K562 (cell line): ENCODE measurements around the gene DOCK4. TPM values are rescaled to one million over a fixed set of nuclear protein-coding genes. Genes with fewer than 3 reads are reported as not detected.
"Not testable (repeated sequence)": the region's sequence is repeated elsewhere in the genome, so short reads cannot be mapped to it uniquely, and the experiment has no call there.

ENCODE experiments used
- ATAC-seq: fragments of 200-7000 bp; cut with Tn5 transposase; 3 replicates; pipeline ENCODE4 v1.9.1; 2020; ENCODE audit warnings: moderate library complexity
- BruUV-seq: library from RNA; stranded (reverse); fragments of 400-500 nt; replicated peaks from 2 replicates; lab custom pipeline; 2021; lab: Mats Ljungman, UMichigan
- CTCF ChIA-PET: fragments of 300-600 bp; formaldehyde crosslinking; extraction: SDS; loops from one replicate; lab custom pipeline; 2021; ENCODE audit warnings: low intra/inter-chr PET ratio; lab: Yijun Ruan, JAX
- POLR2A ChIA-PET: fragments of 300-600, 350-650 bp; sonication (Branson Sonifier 250); formaldehyde crosslinking; extraction: SDS; loops from one replicate; lab custom pipeline; 2021; ENCODE audit warnings: antibody characterized with exemption, inconsistent platforms; lab: Yijun Ruan, JAX
- DNase-seq, 4 experiments: peaks; one replicate each; pipeline versions ENCODE4 v3.0.0 to v3.0.0-alpha.2; 2011 to 2018; ENCODE audit warnings: low spot score in 3 of 4, mixed read lengths in 3 of 4; ENCODE audit errors: extremely low read depth in 1 of 4
- FAIRE-seq: peaks from 2 replicates; lab custom pipeline; 2011; peaks lifted over from hg19 to GRCh38; lab: Jason Lieb, UNC
- H2AFZ ChIP-seq: 2 replicates; pipeline ENCODE4 v1.6.0; 2011; ENCODE audit warnings: low read depth, low read length, control low read depth, inconsistent platforms
- H3K27ac ChIP-seq: fragments of 200-600 bp; 3 replicates; pipeline ENCODE4 v1.8.0; 2011; ENCODE audit warnings: low read depth, mild to moderate bottlenecking, control low read depth, inconsistent platforms, low read length, moderate library complexity, mixed read lengths; ENCODE audit errors: extremely low read depth
- H3K27me3 ChIP-seq, 2 experiments: fragments of 300-600 bp in 1 of 2; 2 replicates in 1 of 2; 3 replicates in 1 of 2; pipeline versions ENCODE4 v1.6.0 to v1.8.0; 2011; ENCODE audit warnings: inconsistent platforms in 2 of 2, low read length in 2 of 2, mild to moderate bottlenecking in 1 of 2, mixed read lengths in 1 of 2, moderate library complexity in 1 of 2; ENCODE audit not compliant: control insufficient read depth in 2 of 2, insufficient read depth in 2 of 2
- H3K36me3 ChIP-seq: fragments of 300-600 bp; 3 replicates; pipeline ENCODE4 v1.8.0; 2011; ENCODE audit warnings: mild to moderate bottlenecking, low read length, inconsistent platforms; ENCODE audit not compliant: control insufficient read depth, insufficient read depth
- H3K4me1 ChIP-seq, 2 experiments: fragments of 200-600 bp in 1 of 2; replicated peaks in 1 of 2; 2 replicates in 1 of 2; 3 replicates in 1 of 2; pipeline versions ENCODE4 v1.5.1 to v1.8.0; 2011; ENCODE audit warnings: inconsistent platforms in 2 of 2, low read length in 2 of 2, mild to moderate bottlenecking in 1 of 2, mixed read lengths in 1 of 2, moderate library complexity in 1 of 2; ENCODE audit not compliant: control insufficient read depth in 2 of 2, insufficient read depth in 2 of 2
- H3K4me2 ChIP-seq: 2 replicates; pipeline ENCODE4 v1.6.1; 2011; ENCODE audit warnings: low read length, control low read depth, inconsistent platforms, mixed read lengths; ENCODE audit not compliant: insufficient read depth
- H3K4me3 ChIP-seq: fragments of 200-600 bp; sonication (generic), shearing (Covaris generic); 2 replicates; pipeline ENCODE4 v1.5.1; 2016; ENCODE audit warnings: control low read depth, inconsistent platforms
- H3K79me2 ChIP-seq: fragments of 200-600 bp; 3 replicates; pipeline ENCODE4 v1.8.0; 2011; ENCODE audit warnings: low read length, inconsistent platforms; ENCODE audit not compliant: control insufficient read depth, insufficient read depth
- H3K9ac ChIP-seq, 2 experiments: 2 replicates each; pipeline versions ENCODE4 v1.6.0 to v1.6.1; 2011; ENCODE audit warnings: low read depth in 2 of 2, low read length in 2 of 2, control low read depth in 1 of 2, inconsistent platforms in 1 of 2, mild to moderate bottlenecking in 1 of 2, mixed read lengths in 1 of 2; ENCODE audit not compliant: insufficient read depth in 1 of 2
- H3K9me1 ChIP-seq: one replicate; pipeline ENCODE4 v1.6.0; 2011; ENCODE audit warnings: inconsistent platforms, mild to moderate bottlenecking, low read length, moderate library complexity; ENCODE audit not compliant: control insufficient read depth, insufficient read depth
- H3K9me3 ChIP-seq: replicated peaks from 2 replicates; pipeline ENCODE4 v1.5.1; 2011; ENCODE audit warnings: low read depth, low read length, inconsistent platforms; ENCODE audit not compliant: control insufficient read depth, insufficient read depth
- H4K20me1 ChIP-seq: replicated peaks from 2 replicates; pipeline ENCODE4 v1.6.1; 2011; ENCODE audit warnings: low read length, inconsistent platforms, mixed read lengths; ENCODE audit not compliant: control insufficient read depth, insufficient read depth
- CCAR2 ChIP-seq: fragments of 200-400 bp; formaldehyde crosslinking; IDR thresholded peaks from 2 replicates; pipeline ENCODE4 v1.6.1; 2017; ENCODE audit warnings: mild to moderate bottlenecking, low read depth, low read length
- DACH1 ChIP-seq: fragments of 450-650 bp; IDR thresholded peaks from 2 replicates; pipeline ENCODE4 v1.6.1; 2018; ENCODE audit not compliant: partially characterized antibody
- DIDO1 ChIP-seq: fragments of 450-650 bp; IDR thresholded peaks from 2 replicates; pipeline ENCODE4 v1.6.1; 2016; ENCODE audit warnings: low read depth, missing biosample characterization, missing genetic modification characterization
- ERF ChIP-seq: fragments of 450-650 bp; formaldehyde crosslinking; IDR thresholded peaks from 2 replicates; pipeline ENCODE4 v1.4.0; 2020; ENCODE audit warnings: mild to moderate bottlenecking, mixed read lengths
- MTA1 ChIP-seq: fragments of 450-650 bp; IDR thresholded peaks from 2 replicates; pipeline ENCODE4 v1.6.1; 2017; ENCODE audit warnings: borderline replicate concordance
- PCBP1 ChIP-seq: fragments of 200-400 bp; formaldehyde crosslinking; IDR thresholded peaks from 2 replicates; pipeline ENCODE4 v1.6.1; 2018; ENCODE audit warnings: mild to moderate bottlenecking, low read depth, low read length; ENCODE audit not compliant: poor library complexity, severe bottlenecking
- PRMT5 ChIP-seq: sonication (generic); formaldehyde crosslinking; IDR thresholded peaks from 2 replicates; pipeline ENCODE4 v1.5.0; 2020; ENCODE audit warnings: missing genetic modification reagents
- TEAD1 ChIP-seq, 2 experiments: fragments of 450-650 bp in 1 of 2; sonication (generic) in 1 of 2; formaldehyde crosslinking; IDR thresholded peaks; 2 replicates each; pipeline versions ENCODE4 v1.4.0 to v1.8.0; 2020 to 2022; ENCODE audit warnings: mild to moderate bottlenecking in 2 of 2, missing genetic modification reagents in 1 of 2
- ZNF146 ChIP-seq: IDR thresholded peaks from one replicate; pipeline ENCODE4 v1.6.1; 2018; ENCODE audit warnings: missing compliant biosample characterization; ENCODE audit not compliant: unreplicated experiment
- ZNF184 ChIP-seq: sonication (generic); formaldehyde crosslinking; IDR thresholded peaks from 2 replicates; pipeline ENCODE4 v1.5.0; 2020; ENCODE audit warnings: missing genetic modification reagents
- ZNF277 ChIP-seq: fragments of 250-450 bp; sonication (Bioruptor Pico); IDR thresholded peaks from 2 replicates; pipeline ENCODE4 v1.8.0; 2022; ENCODE audit warnings: inconsistent platforms, mild to moderate bottlenecking, moderate library complexity, borderline replicate concordance
- ZNF785 ChIP-seq: fragments of 250-450 bp; sonication (Bioruptor Pico); IDR thresholded peaks from 2 replicates; pipeline ENCODE4 v1.4.0; 2020; ENCODE audit warnings: mild to moderate bottlenecking
- WGBS: fragments of 100-300 bp; shearing (Covaris generic); methylation state at CpG from one replicate; pipeline ENCODE4 v1.1.6; 2016; ENCODE audit warnings: low coverage, mixed read lengths; ENCODE audit not compliant: insufficient coverage; ENCODE audit errors: missing lambda C conversion rate; 5-methylcytosine and 5-hydroxymethylcytosine counted together
- in situ Hi-C: fragments of 300-500 bp; cut with MboI; formaldehyde crosslinking; loops from 4 replicates; pipeline ENCODE4 v1.15.0; 2018; ENCODE audit warnings: inconsistent platforms, mixed read lengths
- intact Hi-C: fragments of 100-400 bp; cut with micrococcal nuclease; formaldehyde crosslinking; loops from 2 replicates; pipeline ENCODE4 v1.14.2; 2022
- polyA plus RNA-seq, 8 experiments: library from polyadenylated mRNA; depleted of rRNA in 4 of 8; stranded (reverse) in 5 of 8; unstranded in 3 of 8; fragments of >200 nt; fragmentation: Nextera tagmentation in 2 of 8; fragmentation: Illumina TruSeq in 1 of 8; extraction: Ambion mirVana in 2 of 8; extraction: Trizol in 1 of 8; gene quantifications; 2 replicates each; pipeline versions ENCODE4 v1.2.1 to v1.2.3, GENCODE V29; 2011 to 2014; ENCODE audit warnings: inconsistent platforms in 1 of 8, missing spikeins in 1 of 8
- total RNA-seq, 7 experiments: library from RNA; depleted of rRNA in 6 of 7; stranded (reverse); fragments of >200 nt in 6 of 7; fragmentation: Illumina TruSeq in 2 of 7; extraction: Trizol in 2 of 7; gene quantifications; 2 replicates each; pipeline versions ENCODE4 v1.2.1 to v1.2.3, GENCODE V29; 2011 to 2021; ENCODE audit warnings: low replicate concordance in 1 of 7

The DOCK4 gene
- total and polyA plus RNA-seq, 9 of the 15 experiments (the other 6 are each of a cell fraction or from before 2014, with no cell fraction given) = 0.42 to 5.7 (median 2.3) TPM

- H3K36me3 ChIP-seq = not testable (repeated sequence)
These were observed 288.8 kb downstream of the DOCK4 start for GRCh38 chr7:111917404-111917803.

GRCh38 chr7:111914291-111914690 is 291.9 kb downstream of the DOCK4 start:
- intact Hi-C loops = no loop called here
- POLR2A ChIA-PET = no interaction called here
- TF ChIP-seq DACH1 (no peak), MTA1 (no peak), PRMT5 (CRISPR knock-in tag) (no peak), PCBP1 (no peak), TEAD1 (CRISPR knock-in tag; IDR thresholded peaks at IDR 0.05) (no peak), DIDO1 (tag) (no peak), ZNF184 (CRISPR knock-in tag) (no peak), ZNF785 (no peak), CCAR2 (no peak), ZNF277 (CRISPR knock-in tag) (no peak), ERF (CRISPR knock-in tag) (no peak), ZNF146 (no peak)

More at GRCh38 chr7:111917404-111917803, 288.8 kb downstream of the DOCK4 start:
- H3K79me2 ChIP-seq, H3K9me1 ChIP-seq, H3K4me1 ChIP-seq, ATAC-seq, BruUV-seq, CTCF ChIA-PET, in situ Hi-C loops, H3K4me3 ChIP-seq, H3K9me3 ChIP-seq, H3K9ac ChIP-seq, H4K20me1 ChIP-seq, intact Hi-C loops, FAIRE-seq, H3K4me2 ChIP-seq, DNase-seq, H3K27me3 ChIP-seq, H3K27ac ChIP-seq, H2AFZ ChIP-seq: not testable (repeated sequence)
- WGBS = 2% methylated on average over 11 of the region's 11 CpGs
- POLR2A ChIA-PET = interaction anchor here (1.0 kb wide), 1 partner anchor 18 kb away, joined by 3 read pairs; no protein-coding TSS in a partner anchor

More at GRCh38 chr7:111914291-111914690, 291.9 kb downstream of the DOCK4 start:
- Histone ChIP-seq H3K9me3 (no peaks in the 10 kb centered on the region), H3K9me1 (no peaks in the 10 kb centered on the region), H4K20me1 (no peaks in the 10 kb centered on the region), H3K9ac (no peak overlapping the region), H3K4me1 (no peaks in the 10 kb centered on the region), H3K27ac (no peak overlapping the region), H2AFZ (no peak overlapping the region), H3K4me2 (no peak overlapping the region), H3K79me2 (no peaks in the 10 kb centered on the region), H3K4me3 (no peak overlapping the region), H3K36me3 (no peaks in the 10 kb centered on the region), H3K27me3 (no peaks in the 10 kb centered on the region)
- FAIRE-seq (no peak), ATAC-seq (no peak), DNase-seq (no peak)
- in situ Hi-C loops = no loop called here
- no TSS peak for BruUV-seq
- CTCF ChIA-PET = no interaction called here
- 0% methylated on average over 3 of the region's 3 CpGs for WGBS
